Measurements from ENCODE around the gene ERVK3-1. TPM values are rescaled to one million over a fixed set of nuclear protein-coding genes. Genes with fewer than 3 reads are reported as not detected.
"Not testable (repeated sequence)": the region's sequence is repeated elsewhere in the genome, so short reads cannot be mapped to it uniquely, and the experiment has no call there.

The ERVK3-1 gene, protein sequence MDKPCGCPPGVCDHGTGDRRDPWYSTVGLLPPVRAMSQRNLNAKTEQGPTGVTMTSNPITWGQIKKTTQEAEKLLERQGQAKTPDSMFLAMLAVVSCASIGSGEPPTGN
- total RNA-seq (2013): 48.8 TPM
- polyA plus RNA-seq: 10 to 100 TPM; 34.6 to 61.5 (median 38.8) TPM
- polyA minus RNA-seq: 39.1 and 41.4 TPM in 2 replicates
- total RNA-seq: 4.8 to 24.6 (median 15.1) reads per million in 11 experiments

DNA sequence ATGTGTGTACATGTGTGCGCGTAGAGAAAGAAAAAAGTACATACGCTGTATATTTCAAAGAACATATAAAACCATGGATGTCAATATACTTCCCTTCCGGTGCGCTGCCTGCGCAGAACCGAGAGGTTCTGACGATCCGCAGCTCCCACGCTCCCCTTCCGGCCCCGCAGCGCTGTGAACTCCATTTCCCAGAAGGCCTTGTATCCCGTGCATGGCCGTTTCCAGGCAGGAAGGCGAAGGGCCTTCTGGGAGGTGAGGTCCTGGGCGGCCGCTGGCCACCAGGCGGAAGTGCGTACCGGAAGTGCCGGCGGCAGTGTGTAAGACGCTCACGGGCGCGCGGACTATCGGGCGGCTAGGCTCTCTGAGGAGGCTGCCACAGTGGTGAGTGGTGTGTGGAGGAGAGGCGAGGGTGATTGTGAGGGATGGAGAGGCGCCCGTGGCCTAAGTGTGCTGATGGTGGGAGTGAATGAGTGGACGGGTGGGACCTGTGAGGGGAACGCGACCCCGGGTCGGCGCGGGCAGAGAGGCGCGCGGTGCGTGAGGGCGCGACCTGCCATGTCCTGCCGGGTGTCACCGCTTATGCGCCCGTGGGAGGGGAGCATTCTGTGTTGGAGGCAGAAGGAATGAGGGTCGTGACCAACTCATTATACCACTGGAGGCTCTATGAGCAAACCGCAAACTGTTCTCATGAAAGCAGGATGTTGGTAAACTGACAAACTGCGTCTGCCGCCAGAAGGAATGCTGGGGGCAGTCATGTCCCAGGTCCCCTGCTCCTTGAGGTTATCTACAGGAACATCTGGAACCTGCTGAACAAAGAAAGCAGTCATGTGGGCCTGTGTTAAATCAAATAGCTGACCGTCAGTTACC, at the start of gene ERVK3-1:
Gene ERVK3-1, plus strand, starts transcription at position 313 of the 867 bp plus-strand sequence. CDS start 6,792 bp downstream, outside the sequence.
- Histone ChIP-seq H3K36me3 (replicated peaks in 1 of 2; ENCODE audit: control insufficient read depth in 1 of 2, insufficient read depth in 2 of 2, low read length in 2 of 2) (peaks cover 26 to 54% of the 10 kb centered on the region in 2 donors), H3K4me1 (ENCODE audit: control insufficient read depth in 1 of 2, insufficient read depth in 2 of 2, low read length in 2 of 2) (peaks cover 12 to 16% of the 10 kb centered on the region in 2 donors), H3K27ac (ENCODE audit: low read depth in 1 of 2, low read length in 2 of 2) (peak within 1 kb of the TSS; percentile 65 to 97), H3K4me3 (replicated peaks in 1 of 3; ENCODE audit: low read depth in 2 of 3, low read length in 3 of 3) (peak within 1 kb of the TSS; percentile 60 to 90 (median 80)), H4K20me1 (ENCODE audit: insufficient read depth, low read length) (no peaks in the 10 kb centered on the region), H3K4me2 (replicated peaks; ENCODE audit: extremely low read depth, low read length, poor library complexity, severe bottlenecking) (peak within 1 kb of the TSS; percentile 74), H3K27me3 (ENCODE audit: control insufficient read depth in 2 of 2, insufficient read depth in 2 of 2, low read length in 2 of 2) (no peaks in the 10 kb centered on the region), H3K9ac (ENCODE audit: insufficient read depth, low read length, poor library complexity, severe bottlenecking) (peak within 1 kb of the TSS; percentile 92), H3K9me3 (replicated peaks in 1 of 2; ENCODE audit: control insufficient read depth in 1 of 2, insufficient read depth in 1 of 2, low read length in 2 of 2) (peaks cover 24 to 38% of the 10 kb centered on the region in 2 donors), H3K79me2 (ENCODE audit: insufficient read depth, low read length) (peaks cover 36% of the 10 kb centered on the region), H2AFZ (ENCODE audit: insufficient read depth, low read depth, low read length, poor library complexity, severe bottlenecking) (peak within 1 kb of the TSS; percentile 95)
- peak; percentile 99 for DNase-seq
- peak within 1 kb of the TSS; percentile 96 to 99 (median 98) for H3K27ac Mint-ChIP-seq
- 1% methylated on average over 42 of the region's 55 CpGs for WGBS (ENCODE audit: insufficient coverage)
- peaks cover 0 to 2% (median 0%) of the 10 kb centered on the region in 3 donors for H3K27me3 Mint-ChIP-seq (ENCODE audit: low read depth in 3 of 3)
- intact Hi-C loops (cut with micrococcal nuclease): loop anchor here (2.0 to 10.0 kb wide), 4 partner anchors 22 to 300 kb away; partner anchors contain the start of genes ZSCAN22 (in 2 of the 2), RPS5 (in 1 of the 2), ZNF274 (in 1 of the 2) and ZNF606 (in 1 of the 2)
- H3K36me3 Mint-ChIP-seq: peaks cover 55 to 60% of the 10 kb centered on the region in 2 donors
- peaks cover 16% of the 10 kb centered on the region for H3K4me1 Mint-ChIP-seq
- peaks cover 23 to 51% (median 38%) of the 10 kb centered on the region in 7 donors for H3K9me3 Mint-ChIP-seq
- TF ChIP-seq, protein P1, sequence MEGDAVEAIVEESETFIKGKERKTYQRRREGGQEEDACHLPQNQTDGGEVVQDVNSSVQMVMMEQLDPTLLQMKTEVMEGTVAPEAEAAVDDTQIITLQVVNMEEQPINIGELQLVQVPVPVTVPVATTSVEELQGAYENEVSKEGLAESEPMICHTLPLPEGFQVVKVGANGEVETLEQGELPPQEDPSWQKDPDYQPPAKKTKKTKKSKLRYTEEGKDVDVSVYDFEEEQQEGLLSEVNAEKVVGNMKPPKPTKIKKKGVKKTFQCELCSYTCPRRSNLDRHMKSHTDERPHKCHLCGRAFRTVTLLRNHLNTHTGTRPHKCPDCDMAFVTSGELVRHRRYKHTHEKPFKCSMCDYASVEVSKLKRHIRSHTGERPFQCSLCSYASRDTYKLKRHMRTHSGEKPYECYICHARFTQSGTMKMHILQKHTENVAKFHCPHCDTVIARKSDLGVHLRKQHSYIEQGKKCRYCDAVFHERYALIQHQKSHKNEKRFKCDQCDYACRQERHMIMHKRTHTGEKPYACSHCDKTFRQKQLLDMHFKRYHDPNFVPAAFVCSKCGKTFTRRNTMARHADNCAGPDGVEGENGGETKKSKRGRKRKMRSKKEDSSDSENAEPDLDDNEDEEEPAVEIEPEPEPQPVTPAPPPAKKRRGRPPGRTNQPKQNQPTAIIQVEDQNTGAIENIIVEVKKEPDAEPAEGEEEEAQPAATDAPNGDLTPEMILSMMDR (IDR thresholded peaks at IDR 0.05): no peak
- peak within 1 kb of the TSS; percentile 91 to 99 for H3K4me3 Mint-ChIP-seq

DNA sequence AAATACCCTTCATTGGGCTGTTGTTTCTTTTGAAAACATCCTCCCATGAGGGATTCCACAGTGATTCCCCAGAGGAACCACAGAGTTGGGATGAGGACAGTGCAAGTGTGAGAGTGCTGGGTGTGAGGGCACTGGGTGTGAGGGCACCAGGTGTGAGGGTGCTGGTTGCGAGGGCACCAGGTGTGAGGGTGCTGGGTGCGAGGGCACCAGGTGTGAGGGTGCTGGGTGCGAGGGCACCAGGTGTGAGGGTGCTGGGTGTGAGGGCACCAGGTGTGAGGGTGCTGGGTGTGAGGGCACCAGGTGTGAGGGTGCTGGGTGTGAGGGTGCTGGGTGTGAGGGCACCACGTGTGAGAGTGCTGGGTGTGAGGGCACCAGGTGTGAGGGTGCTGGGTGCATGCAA, 46.9 kb upstream of the ERVK3-1 start:
- H3K4me1 ChIP-seq (ENCODE audit: control insufficient read depth in 1 of 2, insufficient read depth in 2 of 2, low read length in 2 of 2); H3K27me3 Mint-ChIP-seq (ENCODE audit: low read depth in 3 of 3); DNase-seq; H3K9ac ChIP-seq (ENCODE audit: insufficient read depth, low read length, poor library complexity, severe bottlenecking); H2AFZ ChIP-seq (ENCODE audit: insufficient read depth, low read depth, low read length, poor library complexity, severe bottlenecking); H3K27ac Mint-ChIP-seq; H3K79me2 ChIP-seq (ENCODE audit: insufficient read depth, low read length); H4K20me1 ChIP-seq (ENCODE audit: insufficient read depth, low read length); H3K4me2 ChIP-seq (replicated peaks; ENCODE audit: extremely low read depth, low read length, poor library complexity, severe bottlenecking); H3K4me3 Mint-ChIP-seq; H3K27me3 ChIP-seq (ENCODE audit: control insufficient read depth in 2 of 2, insufficient read depth in 2 of 2, low read length in 2 of 2); H3K4me1 Mint-ChIP-seq; H3K27ac ChIP-seq (ENCODE audit: low read depth in 1 of 2, low read length in 2 of 2): not testable (repeated sequence)
- intact Hi-C loops (cut with micrococcal nuclease): loop anchor here in 1 of 2 donors (10.0 kb wide), 1 partner anchor 53 kb away; no protein-coding TSS in a partner anchor
- H3K9me3 ChIP-seq (replicated peaks in 1 of 2; ENCODE audit: control insufficient read depth in 1 of 2, insufficient read depth in 1 of 2, low read length in 2 of 2): peaks cover 95 to 100% of the 10 kb centered on the region in 2 donors
- Mint-ChIP-seq H3K9me3 (peaks cover 66 to 100% (median 99%) of the 10 kb centered on the region in 7 donors), H3K36me3 (peaks cover 57 to 75% of the 10 kb centered on the region in 2 donors)
- peak overlapping the region in 1 of 3 experiments; percentile 57 for H3K4me3 ChIP-seq (replicated peaks in 1 of 3; ENCODE audit: low read depth in 2 of 3, low read length in 3 of 3)
- H3K36me3 ChIP-seq (replicated peaks in 1 of 2; ENCODE audit: control insufficient read depth in 1 of 2, insufficient read depth in 2 of 2, low read length in 2 of 2): peaks cover 7 to 92% of the 10 kb centered on the region in 2 donors
- 100% methylated on average over 4 of the region's 4 CpGs for WGBS (ENCODE audit: insufficient coverage)

Data from CD14-positive monocyte (primary cell).